ENCODE results near the gene BMP2K. TPM values are rescaled to one million over a fixed set of nuclear protein-coding genes. Genes with fewer than 3 reads are reported as not detected.
"Not testable (repeated sequence)": the region's sequence is repeated elsewhere in the genome, so short reads cannot be mapped to it uniquely, and the experiment has no call there.

Gene BMP2K
- total RNA-seq, 1 experiment from 2014 or later: 12.3 TPM

GRCh38 chr4:78788007-78788889 is 12.1 kb downstream of the BMP2K start:
- DNase-seq (ENCODE audit: low spot score): no peak

GRCh38 chr4:78795594-78796416 is 19.7 kb downstream of the BMP2K start:
- not testable (repeated sequence) for DNase-seq (ENCODE audit: low spot score)

DNA sequence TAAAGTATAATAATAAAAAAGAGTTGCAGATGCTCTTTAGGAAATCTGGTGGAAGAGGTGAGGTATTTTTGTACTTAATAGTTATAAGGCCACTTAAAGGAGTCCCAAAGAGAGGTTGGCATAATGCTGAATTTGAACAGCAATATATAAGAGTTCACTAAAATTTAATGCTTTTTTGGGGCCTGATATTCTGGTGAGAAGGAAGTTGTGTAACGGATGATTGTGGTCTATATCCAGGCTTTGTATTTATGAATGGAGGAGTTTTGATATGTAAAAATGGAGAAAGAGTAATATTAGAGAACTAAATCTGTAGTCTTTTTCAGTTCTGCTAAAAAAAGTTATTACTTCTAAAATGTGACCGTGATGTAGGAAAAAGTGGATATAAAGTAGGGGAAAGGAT is 20.4 kb downstream of the BMP2K start:
- DNase-seq (ENCODE audit: low spot score): no peak

- DNase-seq (ENCODE audit: low spot score): no peak
These were observed 21.7 kb downstream of the BMP2K start for GRCh38 chr4:78797777-78798284.

GRCh38 chr4:78799551-78800495 is 23.7 kb downstream of the BMP2K start:
- DNase-seq (ENCODE audit: low spot score): no peak

DNA sequence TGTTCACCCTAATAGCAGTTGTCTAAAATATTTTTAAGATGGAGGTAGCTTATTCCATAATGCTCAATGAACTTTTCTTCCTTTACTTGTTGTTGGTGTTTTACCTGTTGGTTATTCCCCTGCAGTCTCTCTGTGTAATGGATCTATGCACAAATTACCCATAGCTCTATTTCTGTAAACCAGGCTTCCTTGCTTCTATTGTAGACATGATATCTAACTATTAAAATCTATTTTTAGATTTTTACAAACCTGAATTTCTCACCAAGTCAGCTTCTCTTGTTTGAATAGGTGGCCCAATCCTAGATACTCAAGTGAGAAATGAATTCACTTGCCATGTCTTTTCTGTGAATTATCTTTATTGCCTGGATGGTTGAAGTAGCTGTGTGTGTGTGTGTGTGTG is 24.8 kb downstream of the BMP2K start:
- DNase-seq (ENCODE audit: low spot score): no peak

- DNase-seq (ENCODE audit: low spot score): no peak
These were observed 27.8 kb downstream of the BMP2K start for GRCh38 chr4:78803983-78804382.

DNA sequence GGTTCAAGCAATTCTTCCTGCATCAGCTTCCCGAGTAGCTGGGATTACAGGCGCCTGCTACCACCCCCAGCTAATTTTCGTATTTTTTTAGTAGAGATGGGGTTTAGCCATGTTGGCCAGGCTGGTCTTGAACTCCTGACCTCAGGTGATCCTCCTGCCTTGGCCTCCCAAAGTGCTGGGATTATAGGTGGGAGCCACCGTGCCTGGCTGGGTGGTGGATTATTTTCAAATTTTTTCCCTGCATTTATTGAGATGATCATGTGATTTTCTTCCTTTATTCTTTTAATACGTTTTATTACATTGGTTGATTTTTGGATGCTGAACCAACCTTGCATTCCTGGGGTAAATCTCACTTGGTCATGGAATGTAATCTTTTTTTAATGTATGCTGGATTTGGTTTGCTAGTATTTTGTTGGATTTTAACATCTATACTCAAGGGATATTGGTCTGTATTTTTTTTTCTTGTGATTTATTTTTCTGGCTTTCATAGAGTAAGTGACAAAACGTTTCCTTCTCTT is 30.9 kb downstream of the BMP2K start:
- DNase-seq (ENCODE audit: low spot score): no peak

DNA sequence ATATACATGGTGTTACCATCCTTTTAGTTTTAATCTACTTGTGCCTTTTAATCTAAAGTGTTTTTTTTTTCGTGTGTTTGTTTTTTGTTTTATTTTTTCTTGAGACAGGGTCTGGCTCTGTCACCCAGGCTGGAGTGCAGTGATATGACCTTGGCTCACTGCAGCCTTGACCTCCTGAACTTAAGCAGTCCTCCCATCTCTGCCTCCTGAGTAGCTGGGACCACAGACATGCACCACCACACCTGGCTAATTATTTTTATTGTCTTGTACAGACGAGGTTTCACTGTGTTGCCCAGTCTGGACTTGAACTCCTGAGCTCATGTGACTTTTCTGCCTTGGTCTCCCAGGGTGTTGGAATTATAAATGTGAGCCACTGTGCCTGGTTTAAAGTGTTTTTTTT is 33.1 kb downstream of the BMP2K start:
- no peak for DNase-seq (ENCODE audit: low spot score)

GRCh38 chr4:78809928-78810835 is 34.0 kb downstream of the BMP2K start:
- no peak for DNase-seq (ENCODE audit: low spot score)

DNA sequence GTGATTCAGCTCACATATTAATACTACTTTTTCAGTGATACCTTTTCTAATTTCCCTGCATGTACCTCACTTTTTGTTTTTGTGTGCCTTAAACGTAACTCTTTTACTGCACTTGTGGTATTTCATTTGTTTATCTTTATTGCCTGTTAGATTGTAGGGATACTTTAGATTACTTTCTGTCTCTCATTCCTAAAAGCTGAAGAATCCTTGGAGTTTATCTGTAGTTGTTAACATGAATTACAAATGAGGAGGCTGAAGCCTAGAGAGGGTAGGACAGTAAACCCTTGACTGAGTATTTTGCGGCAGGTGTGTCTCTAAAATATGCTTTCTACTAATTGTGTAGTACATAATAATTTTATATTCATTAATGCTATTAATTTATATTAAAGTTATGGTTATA is 34.9 kb downstream of the BMP2K start:
- DNase-seq (ENCODE audit: low spot score): no peak

- DNase-seq (ENCODE audit: low spot score): no peak
These were observed 42.5 kb downstream of the BMP2K start for GRCh38 chr4:78818530-78819079.

GRCh38 chr4:78824001-78824400 is 47.9 kb downstream of the BMP2K start:
- no peak for DNase-seq (ENCODE audit: low spot score)

GRCh38 chr4:78827191-78827590 is 51.0 kb downstream of the BMP2K start:
- no peak for DNase-seq (ENCODE audit: low spot score)

- no peak for DNase-seq (ENCODE audit: low spot score)
These were observed 53.1 kb downstream of the BMP2K start for GRCh38 chr4:78829296-78829695.

GRCh38 chr4:78839676-78840075 is 63.5 kb downstream of the BMP2K start:
- not testable (repeated sequence) for DNase-seq (ENCODE audit: low spot score)

DNA sequence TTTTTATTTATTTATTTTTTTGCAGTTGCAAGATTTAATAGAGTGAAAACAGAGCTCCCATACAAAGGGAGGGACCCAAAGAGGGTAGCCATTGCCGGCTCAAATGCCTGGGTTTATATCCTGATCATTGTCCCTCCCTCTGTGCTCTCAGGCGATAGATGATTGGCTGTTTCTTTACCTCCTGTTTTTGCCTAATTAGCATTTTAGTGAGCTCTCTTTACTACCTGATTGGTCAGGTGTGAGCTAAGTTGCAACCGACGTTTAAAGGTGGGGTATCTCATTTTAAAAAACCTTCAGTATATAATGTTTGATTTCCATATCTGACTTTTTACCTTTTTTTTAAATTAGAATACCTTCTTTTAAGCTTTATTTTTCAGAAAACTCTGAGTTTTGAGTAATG is 64.1 kb downstream of the BMP2K start:
- not testable (repeated sequence) for DNase-seq (ENCODE audit: low spot score)

DNA sequence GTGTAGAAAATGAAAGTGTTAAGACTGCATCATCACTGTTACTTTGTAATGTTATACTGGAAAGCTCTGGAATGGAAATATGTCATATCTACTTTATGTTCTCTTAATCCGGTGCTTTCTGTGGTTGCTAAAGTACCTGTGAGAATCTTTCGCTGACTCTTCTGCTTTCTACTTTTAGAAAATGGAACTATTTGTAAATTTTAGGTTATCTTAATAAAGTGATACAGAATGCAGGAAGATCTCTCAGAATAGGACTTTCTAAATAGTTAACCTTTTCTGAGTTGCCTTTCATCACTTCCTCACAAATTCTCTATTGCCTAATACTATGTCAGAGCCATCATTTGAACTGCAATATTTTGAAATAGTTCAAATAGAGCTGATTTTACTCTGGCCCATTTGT is 69.3 kb downstream of the BMP2K start:
- no peak for DNase-seq (ENCODE audit: low spot score)

- no peak for DNase-seq (ENCODE audit: low spot score)
These were observed 70.1 kb downstream of the BMP2K start for GRCh38 chr4:78846258-78846657.

DNA sequence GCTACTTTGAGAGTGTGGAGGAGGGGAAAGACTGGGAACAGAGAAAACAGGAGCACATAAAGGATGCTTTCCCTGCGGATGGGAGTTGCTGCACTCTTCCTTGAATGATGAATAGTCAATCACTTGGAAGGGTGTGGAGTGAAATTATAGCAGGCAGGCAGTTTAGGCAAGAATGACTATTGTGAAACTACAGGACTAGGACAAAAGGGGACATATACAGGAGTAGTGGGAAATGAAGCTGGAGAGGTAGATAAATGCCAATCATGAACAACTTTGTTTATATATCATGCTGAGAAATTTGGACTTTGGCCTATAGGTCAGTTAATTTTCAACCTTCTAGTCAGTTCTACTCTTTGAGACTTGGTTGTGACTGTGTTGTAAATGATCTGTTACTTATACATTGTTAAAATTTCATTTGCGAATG is 86.2 kb downstream of the BMP2K start:
- peak; percentile 47 for DNase-seq (ENCODE audit: low spot score)

Data from HT-29 (cell line).